ENCODE results near the gene CCDC192.

CCDC192 gene

DNA sequence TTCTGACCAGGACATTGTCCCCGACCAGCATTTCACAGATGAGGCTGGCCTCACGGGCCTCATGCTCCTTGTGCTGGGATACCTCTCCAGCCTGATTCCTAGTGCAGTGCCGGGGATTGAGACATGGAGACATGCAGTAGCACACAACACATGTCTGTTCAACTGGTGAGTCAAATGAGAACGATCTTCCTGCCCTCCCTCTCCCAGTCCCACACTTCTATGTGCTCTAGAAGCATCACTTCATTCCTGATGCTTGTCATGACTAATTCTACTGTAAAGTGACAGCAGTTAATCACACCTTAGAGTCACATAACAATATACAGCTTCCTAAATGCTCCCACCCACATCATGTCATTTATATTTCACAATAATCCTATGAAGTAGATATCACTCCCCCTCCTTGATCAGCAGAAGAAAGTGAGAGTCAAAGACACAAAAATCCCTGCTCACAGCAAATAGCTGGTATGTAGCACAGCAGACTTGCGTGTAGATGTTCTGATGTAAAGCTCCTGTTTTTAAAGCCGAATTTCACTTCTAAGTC lies 101.8 kb downstream of the CCDC192 start:
- H3K4me3 ChIP-seq (ENCODE audit: control insufficient read depth, low read depth, low read length): no peak overlapping the region
- peak; percentile 47 for DNase-seq (ENCODE audit: low read depth)
- TF ChIP-seq, protein P1, sequence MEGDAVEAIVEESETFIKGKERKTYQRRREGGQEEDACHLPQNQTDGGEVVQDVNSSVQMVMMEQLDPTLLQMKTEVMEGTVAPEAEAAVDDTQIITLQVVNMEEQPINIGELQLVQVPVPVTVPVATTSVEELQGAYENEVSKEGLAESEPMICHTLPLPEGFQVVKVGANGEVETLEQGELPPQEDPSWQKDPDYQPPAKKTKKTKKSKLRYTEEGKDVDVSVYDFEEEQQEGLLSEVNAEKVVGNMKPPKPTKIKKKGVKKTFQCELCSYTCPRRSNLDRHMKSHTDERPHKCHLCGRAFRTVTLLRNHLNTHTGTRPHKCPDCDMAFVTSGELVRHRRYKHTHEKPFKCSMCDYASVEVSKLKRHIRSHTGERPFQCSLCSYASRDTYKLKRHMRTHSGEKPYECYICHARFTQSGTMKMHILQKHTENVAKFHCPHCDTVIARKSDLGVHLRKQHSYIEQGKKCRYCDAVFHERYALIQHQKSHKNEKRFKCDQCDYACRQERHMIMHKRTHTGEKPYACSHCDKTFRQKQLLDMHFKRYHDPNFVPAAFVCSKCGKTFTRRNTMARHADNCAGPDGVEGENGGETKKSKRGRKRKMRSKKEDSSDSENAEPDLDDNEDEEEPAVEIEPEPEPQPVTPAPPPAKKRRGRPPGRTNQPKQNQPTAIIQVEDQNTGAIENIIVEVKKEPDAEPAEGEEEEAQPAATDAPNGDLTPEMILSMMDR (conservative IDR thresholded peaks at IDR 0.05; ENCODE audit: control insufficient read depth, insufficient read depth, low read depth, low read length): no peak

DNA sequence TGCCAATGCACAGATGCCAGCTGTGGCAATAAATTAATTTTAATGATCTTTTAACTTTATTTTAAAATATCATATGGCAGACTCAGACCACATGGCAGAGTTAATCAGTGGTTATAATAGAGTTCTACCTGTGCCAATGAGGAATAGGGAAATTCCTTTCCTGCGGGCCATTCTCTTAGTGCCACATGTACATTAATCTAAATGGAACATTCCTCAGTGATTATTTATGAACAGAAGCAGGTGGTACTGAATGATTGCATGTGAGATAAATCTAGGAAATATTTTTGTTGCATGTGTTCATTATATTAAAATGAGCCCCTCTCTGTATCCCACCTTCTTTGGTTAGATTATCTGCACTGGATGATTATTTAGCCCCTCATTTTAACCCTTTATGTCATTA lies 102.3 kb downstream of the CCDC192 start:
- TF ChIP-seq, protein P1 (conservative IDR thresholded peaks at IDR 0.05; ENCODE audit: control insufficient read depth, insufficient read depth, low read depth, low read length): no peak
- H3K4me3 ChIP-seq (ENCODE audit: control insufficient read depth, low read depth, low read length): no peak overlapping the region
- DNase-seq (ENCODE audit: low read depth): no peak

DNA sequence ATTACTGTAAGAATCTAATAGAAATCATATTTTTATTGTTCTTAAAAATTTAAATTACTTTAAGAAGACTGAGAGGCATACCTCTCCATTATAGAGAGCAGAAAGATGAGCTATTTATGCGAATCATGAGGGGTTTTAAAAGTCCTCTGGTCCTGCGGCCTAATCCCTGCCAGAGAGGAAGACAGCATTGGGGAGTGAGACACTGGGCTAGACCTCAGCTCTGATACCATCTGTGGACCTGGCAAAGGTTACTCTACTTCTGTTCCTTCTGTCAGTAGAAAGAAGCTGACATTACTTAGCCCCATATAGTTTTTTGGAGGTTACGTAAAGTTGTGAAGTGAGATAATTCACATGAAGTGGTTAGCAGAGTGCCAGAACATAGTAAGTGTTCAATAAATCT lies 103.6 kb downstream of the CCDC192 start:
- TF ChIP-seq, protein P1 (conservative IDR thresholded peaks at IDR 0.05; ENCODE audit: control insufficient read depth, insufficient read depth, low read depth, low read length): no peak
- no peak overlapping the region for H3K4me3 ChIP-seq (ENCODE audit: control insufficient read depth, low read depth, low read length)
- DNase-seq (ENCODE audit: low read depth): no peak

DNA sequence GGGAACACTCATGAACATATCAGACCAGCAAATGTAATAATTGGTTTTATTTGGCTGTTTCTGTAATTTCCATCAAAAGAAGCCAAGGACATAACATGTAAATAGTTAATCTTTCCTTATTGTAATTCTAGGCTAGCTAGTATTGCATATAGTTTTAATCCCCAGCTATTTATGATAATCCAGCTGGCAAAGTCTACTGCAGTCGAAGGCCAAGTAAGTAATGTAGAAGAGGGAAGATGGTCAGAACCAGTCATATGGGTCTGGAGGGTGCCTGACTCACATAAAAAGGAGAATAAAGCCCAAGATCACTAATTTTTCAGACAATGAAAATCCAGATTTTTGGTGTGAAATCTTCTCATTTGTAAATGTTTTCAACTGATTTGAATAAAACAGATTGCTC lies 106.3 kb downstream of the CCDC192 start:
- H3K4me3 ChIP-seq (ENCODE audit: control insufficient read depth, low read depth, low read length): no peak overlapping the region
- TF ChIP-seq, protein P1 (conservative IDR thresholded peaks at IDR 0.05; ENCODE audit: control insufficient read depth, insufficient read depth, low read depth, low read length): no peak
- DNase-seq (ENCODE audit: low read depth): no peak

DNA sequence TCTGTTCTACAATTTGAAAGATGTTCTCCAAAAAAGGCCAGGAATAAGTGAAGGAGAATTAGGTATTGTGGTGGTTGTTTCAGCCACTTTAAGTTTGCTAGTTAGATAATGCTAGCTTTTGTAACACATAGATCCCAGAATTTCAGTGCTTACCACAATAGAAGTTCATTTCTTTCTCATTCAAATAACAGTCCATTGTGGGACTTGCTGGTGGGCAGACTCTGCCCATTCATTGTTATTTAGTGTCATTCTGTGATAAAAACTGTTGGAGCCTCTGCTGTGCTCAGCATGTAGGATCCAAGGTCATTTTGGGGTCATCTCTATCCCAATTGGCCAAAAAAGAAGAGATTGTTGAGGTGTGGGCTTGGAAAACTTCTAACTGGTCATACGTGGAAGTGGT lies 106.8 kb downstream of the CCDC192 start:
- no peak overlapping the region for H3K4me3 ChIP-seq (ENCODE audit: control insufficient read depth, low read depth, low read length)
- no peak for DNase-seq (ENCODE audit: low read depth)
- TF ChIP-seq, protein P1 (conservative IDR thresholded peaks at IDR 0.05; ENCODE audit: control insufficient read depth, insufficient read depth, low read depth, low read length): no peak

DNA sequence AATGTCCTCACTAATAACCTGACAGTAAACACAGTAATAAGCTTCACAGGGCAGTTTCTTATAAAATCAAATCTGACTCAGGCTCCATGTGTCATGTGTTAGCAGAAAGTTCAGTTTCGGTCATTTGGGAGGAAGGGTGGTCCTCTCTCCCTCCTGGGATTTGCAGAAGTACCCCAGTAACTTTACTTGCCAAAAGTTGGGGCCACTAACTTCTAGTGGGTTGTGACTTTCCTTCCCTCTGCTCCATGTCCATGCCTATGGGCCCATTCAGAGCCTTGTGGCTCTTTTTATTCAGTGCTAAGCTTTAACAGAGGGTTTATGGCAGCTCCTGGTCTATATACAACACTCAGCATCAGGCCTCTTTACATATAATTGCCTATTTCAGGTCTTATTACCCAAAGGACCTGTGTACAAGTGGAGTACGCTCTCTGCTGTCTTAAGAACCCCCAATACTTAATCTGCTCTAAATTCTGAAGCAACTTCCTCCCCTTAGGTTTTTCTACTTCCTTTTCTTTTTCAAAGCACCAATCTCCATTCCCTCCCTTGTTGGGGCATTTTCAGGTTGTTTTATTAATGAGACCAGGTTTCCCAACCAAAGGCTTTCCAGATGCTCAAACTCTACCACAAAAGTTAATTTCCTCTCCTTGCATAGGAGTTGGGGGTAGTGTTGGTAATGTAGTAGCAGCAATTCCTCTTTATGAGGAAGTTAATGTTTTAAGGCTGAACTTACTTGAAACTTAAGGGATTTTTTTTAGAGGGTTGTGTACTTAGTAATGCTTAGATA lies 107.7 kb downstream of the CCDC192 start:
- no peak overlapping the region for H3K4me3 ChIP-seq (ENCODE audit: control insufficient read depth, low read depth, low read length)
- TF ChIP-seq, protein P1 (conservative IDR thresholded peaks at IDR 0.05; ENCODE audit: control insufficient read depth, insufficient read depth, low read depth, low read length): no peak
- DNase-seq (ENCODE audit: low read depth): no peak

Data from fibroblast of mammary gland (primary cell).